ENCODE data around the gene TFAP2A.

Gene TFAP2A

DNA sequence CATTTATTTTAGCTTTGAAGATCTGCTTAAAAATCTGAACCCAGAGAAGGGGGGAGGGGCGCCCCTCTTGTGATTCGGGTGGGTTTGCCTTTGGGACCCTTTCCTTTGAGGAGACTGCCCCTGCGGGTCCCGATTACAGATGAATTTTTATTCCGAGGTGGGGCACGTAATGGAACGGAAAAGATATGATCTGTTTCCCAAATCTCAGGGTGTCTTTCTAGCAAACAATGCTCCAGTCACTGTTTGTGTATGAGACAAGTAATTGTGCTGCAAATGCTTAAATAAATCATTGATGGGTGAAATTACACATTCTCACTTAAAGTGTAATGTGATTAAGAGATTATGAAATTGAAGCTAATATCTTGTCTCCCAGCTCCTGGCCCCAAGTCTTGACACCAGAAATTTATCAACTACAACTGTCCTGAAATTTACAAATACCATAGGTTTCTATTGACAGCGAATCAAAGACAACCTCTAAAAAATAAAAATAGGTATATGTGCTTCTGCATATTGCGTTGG, 30.7 kb downstream of the TFAP2A start:
- DNase-seq (ENCODE audit: low read depth in 1 of 2, low spot score in 1 of 2): no peak

DNA sequence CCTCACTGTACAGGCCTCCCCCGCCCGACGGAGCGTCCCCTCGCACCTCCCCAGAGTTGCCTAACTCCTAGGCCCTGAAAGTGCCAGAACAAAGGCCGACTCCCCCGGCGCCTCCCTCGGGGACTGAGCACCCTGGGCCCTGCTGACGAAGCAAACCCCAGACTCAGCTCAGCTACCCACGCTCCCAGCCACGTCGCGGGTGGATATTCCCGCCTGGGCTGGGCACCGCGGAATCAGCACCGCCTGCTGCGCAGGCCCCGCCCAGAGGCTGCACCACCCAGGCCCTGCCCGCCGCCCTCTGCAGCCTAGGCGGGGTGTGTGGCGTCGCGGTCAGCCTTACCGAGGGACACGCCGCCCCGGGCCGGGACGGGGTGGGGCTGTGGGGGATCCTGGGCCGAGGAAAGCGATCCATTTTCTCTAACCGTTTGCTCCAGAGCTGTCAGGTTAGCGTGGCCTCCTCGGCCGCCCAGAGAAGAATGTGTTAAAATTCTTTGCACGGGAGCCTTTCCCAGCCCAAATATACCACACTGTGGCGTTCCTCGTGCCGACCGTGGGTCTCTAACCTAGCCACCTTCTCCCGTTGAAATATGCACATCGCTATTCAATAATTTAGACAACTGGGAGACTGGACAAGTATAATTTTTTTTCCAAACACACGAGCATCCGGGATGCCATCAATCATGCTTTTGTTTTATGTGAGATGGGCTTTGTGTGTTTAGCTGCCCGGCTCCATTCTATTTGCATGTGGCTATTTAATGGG, 31.4 kb downstream of the TFAP2A start:
- no peak for DNase-seq (ENCODE audit: low read depth in 1 of 2, low spot score in 1 of 2)

DNA sequence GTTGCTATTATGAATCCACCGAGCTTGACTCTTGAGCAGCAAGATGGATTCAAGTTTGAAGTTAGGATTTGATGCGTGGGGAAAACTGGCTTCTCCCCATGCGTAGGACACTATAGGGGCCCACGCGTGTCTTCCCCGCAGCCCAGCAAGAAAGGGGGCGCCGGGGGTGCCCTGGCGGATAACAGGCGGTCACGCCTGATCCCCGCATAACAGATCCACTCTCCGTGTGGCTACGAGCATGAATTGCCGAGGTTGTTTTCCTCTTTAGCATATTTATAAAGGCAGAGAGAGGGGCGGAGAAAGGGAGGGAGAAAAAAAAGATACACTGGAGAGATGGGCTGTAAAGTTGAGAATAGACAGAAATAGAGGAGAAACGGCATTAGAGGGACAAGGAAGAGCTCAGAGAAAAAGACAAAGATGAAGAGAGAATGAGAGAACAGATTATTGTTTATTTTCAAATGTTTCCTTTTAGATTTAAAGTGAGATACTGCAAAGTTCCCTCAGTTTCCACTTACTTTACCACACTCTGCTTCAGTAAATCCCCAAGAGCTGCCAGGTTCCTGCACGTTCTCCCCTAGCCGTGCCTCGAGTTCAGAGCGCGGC, 32.0 kb downstream of the TFAP2A start:
- no peak for DNase-seq (ENCODE audit: low read depth in 1 of 2, low spot score in 1 of 2)

GRCh38 chr6:10382322-10382721, 32.6 kb downstream of the TFAP2A start:
- DNase-seq (ENCODE audit: low read depth in 1 of 2, low spot score in 1 of 2): no peak

DNA sequence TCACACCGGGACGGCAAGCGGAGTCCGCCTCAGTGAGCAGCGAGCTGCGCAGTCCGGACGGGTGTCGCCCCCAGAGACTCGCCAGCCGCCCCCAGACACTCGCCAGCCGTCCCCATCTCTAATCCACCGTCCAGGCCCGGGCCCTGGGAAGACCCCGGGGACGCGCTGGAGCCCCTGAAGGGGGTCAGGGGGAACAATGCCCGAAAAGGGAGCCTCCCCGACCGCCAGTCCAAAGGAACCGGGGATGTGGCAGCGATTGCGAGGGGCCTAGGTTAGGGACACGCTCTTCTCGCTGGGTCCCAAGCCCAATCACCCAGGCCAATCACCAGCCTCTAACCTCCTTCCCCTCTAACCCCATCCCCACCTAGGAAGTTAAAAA, 33.1 kb downstream of the TFAP2A start:
- no peak for DNase-seq (ENCODE audit: low read depth in 1 of 2, low spot score in 1 of 2)

GRCh38 chr6:10381133-10381829, 33.6 kb downstream of the TFAP2A start:
- no peak for DNase-seq (ENCODE audit: low read depth in 1 of 2, low spot score in 1 of 2)

DNA sequence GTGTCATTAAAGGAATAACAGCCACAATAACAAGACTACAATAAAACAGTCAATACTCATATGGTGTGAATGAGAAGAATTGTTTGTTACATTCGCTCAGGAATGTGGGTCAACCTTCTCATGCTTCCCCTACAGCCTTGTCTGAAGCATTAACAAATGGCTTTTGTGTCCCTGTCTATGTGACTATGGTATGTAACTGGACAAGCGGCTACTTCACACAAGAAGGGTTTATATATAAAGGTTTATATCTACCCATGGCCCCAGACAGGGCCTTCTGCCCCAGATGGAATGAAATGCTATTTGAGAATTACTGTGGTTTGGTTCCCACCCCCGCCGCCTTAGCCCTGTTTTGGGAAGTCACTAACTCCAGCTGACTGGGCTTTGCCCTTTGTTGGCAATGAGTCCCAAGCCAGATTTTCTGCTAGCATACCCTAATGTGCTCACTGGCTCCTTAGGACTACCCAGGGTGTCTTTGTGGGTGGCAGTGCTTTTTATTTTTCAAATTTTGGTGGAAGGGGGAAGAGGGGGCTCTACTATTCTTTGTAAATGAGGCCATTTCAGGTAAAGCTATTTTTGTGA, 39.4 kb downstream of the TFAP2A start:
- DNase-seq (ENCODE audit: low read depth in 1 of 2, low spot score in 1 of 2): no peak

DNA sequence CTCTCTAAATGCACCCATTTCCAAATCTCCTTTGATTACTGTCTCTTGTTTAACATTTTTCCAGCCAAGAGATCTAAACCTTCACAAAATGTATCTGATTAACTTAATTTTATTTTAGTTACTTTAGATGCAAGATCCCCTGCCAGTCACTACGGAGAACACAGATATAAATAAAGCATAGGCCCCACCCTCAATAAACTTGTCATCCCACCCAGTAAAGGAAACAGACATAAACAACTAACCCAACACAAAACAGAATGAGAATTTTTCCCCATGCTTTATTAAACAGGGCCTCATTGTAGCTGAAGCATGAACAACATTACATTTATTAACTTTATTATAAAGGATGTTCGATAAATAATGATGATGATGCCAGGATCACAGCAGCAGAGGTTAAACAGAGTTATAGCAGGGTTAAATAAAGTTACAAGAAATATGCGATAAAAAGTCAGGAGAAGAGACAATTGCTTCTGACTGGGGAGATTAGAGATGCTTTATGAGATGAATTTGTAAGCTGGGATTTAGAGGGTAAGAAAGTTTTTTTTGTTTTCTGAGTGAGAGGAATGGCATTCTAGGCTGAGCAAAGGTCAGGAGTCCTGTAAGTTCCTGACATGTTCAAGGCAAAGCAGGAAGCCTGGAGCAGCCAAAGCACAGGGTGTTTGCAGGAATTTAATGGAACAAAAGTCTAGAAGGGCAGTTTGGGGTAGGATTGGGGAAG, 41.1 kb downstream of the TFAP2A start:
- DNase-seq (ENCODE audit: low read depth in 1 of 2, low spot score in 1 of 2): no peak

DNA sequence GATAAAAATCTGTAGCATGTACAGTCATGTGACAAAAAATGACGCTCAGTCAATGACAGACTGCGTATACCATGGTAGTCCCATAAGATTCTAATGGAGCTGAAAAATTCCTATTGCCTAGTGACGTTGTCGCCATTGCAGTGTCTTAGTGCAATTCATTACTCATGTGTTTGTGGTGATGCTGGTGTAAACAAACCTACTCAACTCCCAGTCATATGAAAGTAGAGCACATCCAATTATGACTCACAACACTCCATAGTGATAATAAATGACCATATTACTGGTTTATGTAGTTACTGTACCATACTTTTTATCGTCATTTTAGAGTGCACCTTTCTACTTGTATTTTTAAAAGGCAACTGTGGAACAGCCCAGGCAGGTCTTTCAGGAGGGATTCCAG, 45.0 kb downstream of the TFAP2A start:
- DNase-seq (ENCODE audit: low read depth in 1 of 2, low spot score in 1 of 2): no peak

DNA sequence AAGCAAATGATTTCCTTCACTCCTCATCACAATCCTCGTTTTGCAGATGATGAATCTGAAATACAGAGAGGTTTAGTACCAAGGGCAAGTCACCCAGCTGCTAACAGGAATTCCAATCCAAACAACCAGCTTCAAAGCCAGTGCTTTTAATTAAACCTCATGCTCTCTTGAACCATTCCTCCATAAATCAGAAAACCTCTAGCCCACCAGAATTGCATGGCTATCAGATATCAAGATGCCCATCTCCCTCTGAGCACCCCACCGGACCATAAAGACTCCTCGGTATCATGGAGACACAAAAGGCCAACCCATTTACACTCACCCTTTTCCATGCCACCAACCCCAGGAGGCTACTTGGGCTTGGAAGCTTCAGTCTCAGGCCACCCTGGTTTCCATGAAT, 46.0 kb downstream of the TFAP2A start:
- DNase-seq (ENCODE audit: low read depth in 1 of 2, low spot score in 1 of 2): no peak

- no peak for DNase-seq (ENCODE audit: low read depth in 1 of 2, low spot score in 1 of 2)
These were observed 51.0 kb downstream of the TFAP2A start for GRCh38 chr6:10363911-10364310.

DNA sequence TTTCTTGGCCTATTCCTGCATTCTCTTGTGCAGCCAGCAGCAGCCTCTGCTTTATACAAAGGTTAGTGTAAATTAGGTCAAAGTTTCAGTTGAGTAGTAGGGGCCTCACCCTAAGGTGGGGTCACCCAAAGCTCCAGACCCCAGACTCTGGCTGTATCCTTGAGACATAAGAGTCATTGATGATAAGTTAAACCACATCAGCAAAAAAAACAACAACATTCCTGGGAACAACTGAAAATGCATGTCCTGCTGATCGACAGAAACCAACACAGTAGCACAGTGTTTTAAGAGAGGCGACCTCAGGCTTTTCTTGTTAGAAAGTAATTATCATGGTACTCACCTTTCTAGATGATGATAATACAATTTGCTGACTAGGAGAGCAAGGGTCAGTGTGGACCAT, 52.6 kb downstream of the TFAP2A start:
- no peak for DNase-seq (ENCODE audit: low read depth in 1 of 2, low spot score in 1 of 2)

DNA sequence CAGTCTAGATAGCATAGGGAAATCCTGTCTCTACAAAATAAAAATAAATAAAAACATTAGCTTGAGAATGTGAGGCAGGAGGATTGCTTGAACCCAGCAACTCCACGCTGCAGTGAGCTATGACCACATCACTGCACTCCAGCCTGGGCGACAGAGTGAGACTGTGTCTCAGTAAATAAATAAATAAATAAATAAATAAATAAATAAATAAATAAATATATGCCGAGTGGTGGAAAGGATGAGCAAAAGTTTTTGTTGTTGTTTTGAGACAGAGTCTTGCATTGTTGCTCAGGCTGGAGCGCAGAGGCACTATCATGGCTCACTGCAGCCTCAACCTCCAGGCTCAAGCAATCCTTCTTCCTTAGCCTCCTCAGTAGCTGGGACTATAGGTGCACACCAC, 53.4 kb downstream of the TFAP2A start:
- DNase-seq (ENCODE audit: low read depth in 1 of 2, low spot score in 1 of 2): no peak

DNA sequence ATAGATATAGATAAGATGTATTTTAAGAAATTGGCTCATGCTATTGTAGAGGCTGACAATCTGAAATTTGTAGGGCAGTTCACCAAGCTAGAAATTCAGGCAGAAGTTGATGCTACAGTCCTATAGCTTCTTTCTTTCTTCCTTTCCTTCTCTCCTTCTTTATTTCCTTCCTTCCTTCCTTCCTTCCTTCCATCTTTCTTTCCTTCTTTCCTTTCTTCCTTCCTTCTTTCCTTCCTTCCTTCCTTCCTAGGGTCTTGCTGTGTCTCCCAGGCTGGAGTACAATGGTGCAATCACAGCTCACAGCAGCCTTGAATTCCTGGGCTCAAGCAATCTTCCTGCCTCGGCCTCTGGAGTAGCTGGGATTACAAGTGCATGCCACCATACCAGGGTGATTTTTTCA, 55.3 kb downstream of the TFAP2A start:
- DNase-seq (ENCODE audit: low read depth in 1 of 2, low spot score in 1 of 2): no peak

DNA sequence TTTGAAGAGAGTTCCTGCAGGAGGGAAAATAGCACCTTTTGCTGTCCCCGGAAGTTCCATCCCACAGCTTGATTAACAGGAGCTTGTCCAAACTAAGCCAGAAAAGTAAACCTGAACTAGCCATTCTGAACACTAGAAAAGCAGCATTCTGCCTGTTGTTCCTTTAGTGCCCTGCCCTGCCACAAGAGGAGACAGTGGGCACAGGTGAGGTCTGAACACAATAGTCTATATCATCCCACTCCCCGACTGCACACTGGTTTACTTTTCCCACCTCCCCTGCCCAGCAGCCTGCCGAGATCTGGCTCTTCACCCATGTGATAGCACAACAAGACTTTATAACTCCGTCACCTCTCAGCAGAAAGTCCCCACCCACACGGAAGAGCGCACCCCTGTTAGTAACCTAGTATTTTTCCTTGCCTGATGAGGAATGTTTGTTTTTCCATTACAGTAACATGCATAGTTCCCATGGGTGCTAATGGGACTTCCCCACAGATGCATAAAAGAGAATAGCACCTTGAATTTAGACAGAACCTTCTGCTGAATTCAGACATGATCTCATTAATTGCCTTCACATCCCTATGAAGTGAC, 59.7 kb downstream of the TFAP2A start:
- DNase-seq (ENCODE audit: low read depth in 1 of 2, low spot score in 1 of 2): no peak

DNA sequence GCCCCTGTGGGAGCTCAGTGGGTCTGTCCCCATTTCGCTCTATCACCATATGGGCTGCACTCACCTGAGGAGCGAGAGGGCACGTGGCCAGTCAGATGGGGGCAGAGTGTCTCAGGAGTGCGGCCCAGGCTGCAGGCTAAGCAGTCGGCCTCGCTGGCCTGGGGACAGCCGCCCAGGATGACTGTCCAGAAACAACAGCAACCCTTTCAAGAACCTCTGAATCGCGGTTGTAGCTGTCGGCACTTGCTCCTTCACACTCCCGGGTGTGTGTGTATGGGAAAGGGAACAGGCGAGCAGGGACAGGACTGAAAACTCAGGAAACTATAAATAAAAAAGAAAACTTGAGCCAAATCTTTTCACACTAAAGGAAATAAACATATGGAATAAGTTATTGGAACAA, 63.1 kb downstream of the TFAP2A start:
- DNase-seq (ENCODE audit: low read depth in 1 of 2, low spot score in 1 of 2): no peak

- DNase-seq (ENCODE audit: low read depth in 1 of 2, low spot score in 1 of 2): no peak
These were observed 64.2 kb downstream of the TFAP2A start for GRCh38 chr6:10350720-10351119.

- no peak for DNase-seq (ENCODE audit: low read depth in 1 of 2, low spot score in 1 of 2)
These were observed 67.1 kb downstream of the TFAP2A start for GRCh38 chr6:10347561-10348327.
